Measurements from ENCODE around the gene HAPLN3. TPM values are rescaled to one million over a fixed set of nuclear protein-coding genes. Genes with fewer than 3 reads are reported as not detected.

The HAPLN3 gene
- total and polyA plus RNA-seq, 2 donors (not counting 3 experiments of a cell fraction or from before 2014, with no cell fraction given), result 57.6 to 130 TPM

DNA sequence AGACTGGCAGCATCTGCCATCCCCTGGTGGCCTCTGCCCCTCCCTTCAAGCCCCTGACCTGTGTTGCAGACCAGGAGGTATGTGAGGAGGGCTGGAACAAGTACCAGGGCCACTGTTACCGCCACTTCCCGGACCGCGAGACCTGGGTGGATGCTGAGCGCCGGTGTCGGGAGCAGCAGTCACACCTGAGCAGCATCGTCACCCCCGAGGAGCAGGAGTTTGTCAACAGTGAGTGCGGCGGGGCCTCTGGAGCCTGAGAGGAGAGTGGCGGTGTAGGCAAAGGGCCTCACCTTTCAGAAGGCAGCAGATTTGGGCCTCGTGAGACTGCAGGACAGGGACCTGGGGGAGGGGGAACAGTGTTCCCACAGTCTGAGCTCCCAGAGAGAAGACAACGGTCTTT lies 24.0 kb downstream of the HAPLN3 start:
- no peaks in the 10 kb centered on the region for H3K4me1 ChIP-seq (ENCODE audit: control insufficient read depth, extremely low read depth, insufficient read depth, low read length)
- no peaks in the 10 kb centered on the region for H4K20me1 ChIP-seq (replicated peaks; ENCODE audit: control insufficient read depth, extremely low read depth, insufficient read depth, low read length)
- no peak for TF ChIP-seq MYC (IDR thresholded peaks at IDR 0.05; ENCODE audit: low read depth, low read length)
- TF ChIP-seq EZH2 (IDR thresholded peaks at IDR 0.05; ENCODE audit: borderline replicate concordance, low read depth, low read length, severe bottlenecking), result no peak
- TF ChIP-seq, protein P1, sequence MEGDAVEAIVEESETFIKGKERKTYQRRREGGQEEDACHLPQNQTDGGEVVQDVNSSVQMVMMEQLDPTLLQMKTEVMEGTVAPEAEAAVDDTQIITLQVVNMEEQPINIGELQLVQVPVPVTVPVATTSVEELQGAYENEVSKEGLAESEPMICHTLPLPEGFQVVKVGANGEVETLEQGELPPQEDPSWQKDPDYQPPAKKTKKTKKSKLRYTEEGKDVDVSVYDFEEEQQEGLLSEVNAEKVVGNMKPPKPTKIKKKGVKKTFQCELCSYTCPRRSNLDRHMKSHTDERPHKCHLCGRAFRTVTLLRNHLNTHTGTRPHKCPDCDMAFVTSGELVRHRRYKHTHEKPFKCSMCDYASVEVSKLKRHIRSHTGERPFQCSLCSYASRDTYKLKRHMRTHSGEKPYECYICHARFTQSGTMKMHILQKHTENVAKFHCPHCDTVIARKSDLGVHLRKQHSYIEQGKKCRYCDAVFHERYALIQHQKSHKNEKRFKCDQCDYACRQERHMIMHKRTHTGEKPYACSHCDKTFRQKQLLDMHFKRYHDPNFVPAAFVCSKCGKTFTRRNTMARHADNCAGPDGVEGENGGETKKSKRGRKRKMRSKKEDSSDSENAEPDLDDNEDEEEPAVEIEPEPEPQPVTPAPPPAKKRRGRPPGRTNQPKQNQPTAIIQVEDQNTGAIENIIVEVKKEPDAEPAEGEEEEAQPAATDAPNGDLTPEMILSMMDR (IDR thresholded peaks at IDR 0.05; ENCODE audit: extremely low read depth in 1 of 2, insufficient read depth in 1 of 2, low read depth in 1 of 2, low read length in 2 of 2), result no peak
- TF ChIP-seq, protein P2, sequence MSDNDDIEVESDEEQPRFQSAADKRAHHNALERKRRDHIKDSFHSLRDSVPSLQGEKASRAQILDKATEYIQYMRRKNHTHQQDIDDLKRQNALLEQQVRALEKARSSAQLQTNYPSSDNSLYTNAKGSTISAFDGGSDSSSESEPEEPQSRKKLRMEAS (IDR thresholded peaks at IDR 0.05; ENCODE audit: insufficient read depth, insufficient read length), result no peak
- no peak for TF ChIP-seq POLR2AphosphoS5 (IDR thresholded peaks at IDR 0.05; ENCODE audit: insufficient read depth, low read depth, low read length)
- TF ChIP-seq JUN (IDR thresholded peaks at IDR 0.05; ENCODE audit: borderline replicate concordance, insufficient read depth, insufficient read length, low read depth), result no peak
- no peak for TF ChIP-seq POLR2A (IDR thresholded peaks at IDR 0.05; ENCODE audit: low read depth, low read length)
- TF ChIP-seq FOS (IDR thresholded peaks at IDR 0.05; ENCODE audit: borderline replicate concordance, insufficient read depth, low read length), result no peak
- no peak for TF ChIP-seq GATA2 (IDR thresholded peaks at IDR 0.05; ENCODE audit: insufficient read depth, insufficient read length, low read depth, low read length)
- H3K79me2 ChIP-seq (ENCODE audit: control insufficient read depth, insufficient read depth, low read length), result no peaks in the 10 kb centered on the region
- H3K27ac ChIP-seq (ENCODE audit: insufficient read depth, low read depth, low read length), result no peak overlapping the region
- H2AFZ ChIP-seq (ENCODE audit: low read depth, low read length), result no peak overlapping the region
- H3K9ac ChIP-seq (replicated peaks; ENCODE audit: extremely low read depth, insufficient read depth, low read length), result no peak overlapping the region
- CTCF ChIA-PET, result interaction anchor here (1.2 to 2.6 kb wide), 2 partner anchors 7 to 9 kb away, joined by 6 to 18 read pairs; no protein-coding TSS in a partner anchor
- no peak overlapping the region for H3K4me2 ChIP-seq (ENCODE audit: insufficient read depth, low read length)
- no peaks in the 10 kb centered on the region for H3K9me1 ChIP-seq (replicated peaks; ENCODE audit: control insufficient read depth, extremely low read depth, insufficient read depth, low read length)
- FAIRE-seq (no peak), DNase-seq (ENCODE audit: low read depth, low spot score) (no peak)
- no peaks in the 10 kb centered on the region for H3K9me3 ChIP-seq (replicated peaks; ENCODE audit: control insufficient read depth, insufficient read depth, low read length)
- dilution Hi-C loops (cut with MboI; ENCODE audit: extremely low pct_ligation_motif_present, low sequenced_read_pairs) (no loop called here), intact Hi-C loops (cut with micrococcal nuclease) (no loop called here)
- POLR2A ChIA-PET, result no interaction called here
- no peak overlapping the region for H3K4me3 ChIP-seq (replicated peaks in 1 of 3; ENCODE audit: insufficient read depth in 1 of 3, low read depth in 1 of 3, low read length in 3 of 3)
- peaks cover 0 to 2% of the 10 kb centered on the region in 2 experiments for H3K36me3 ChIP-seq (ENCODE audit: control insufficient read depth in 2 of 2, extremely low read depth in 1 of 2, insufficient read depth in 2 of 2, low read length in 2 of 2)
- peaks cover 0 to 5% of the 10 kb centered on the region in 2 experiments for H3K27me3 ChIP-seq (ENCODE audit: control insufficient read depth in 2 of 2, insufficient read depth in 2 of 2, low read length in 2 of 2)
- BruUV-seq (replicated peaks), result no TSS peak
